H9 (cell line): ENCODE measurements around the gene TRIM44. TPM values are rescaled to one million over a fixed set of nuclear protein-coding genes. Genes with fewer than 3 reads are reported as not detected.
A peak's percentile ranks its signal among the peaks of the same experiment; 100 is the strongest.

Experiments
- DNase-seq: peaks from one replicate; pipeline ENCODE4 v3.0.0-alpha.2; 2017
- H2AFZ ChIP-seq: one replicate; pipeline ENCODE4 v1.6.1; 2013; ENCODE audit warnings: mild to moderate bottlenecking, low read length, control low read depth, moderate library complexity
- H2AK5ac ChIP-seq: 2 replicates; pipeline ENCODE4 v1.6.1; 2013; ENCODE audit warnings: low read length, control low read depth, mixed read lengths; ENCODE audit not compliant: insufficient read length
- H2BK120ac ChIP-seq: one replicate; pipeline ENCODE4 v1.6.1; 2013; ENCODE audit warnings: low read depth, mild to moderate bottlenecking, low read length, control low read depth, inconsistent platforms; ENCODE audit not compliant: poor library complexity, severe bottlenecking
- H2BK12ac ChIP-seq: 2 replicates; pipeline ENCODE4 v1.6.1; 2013; ENCODE audit warnings: low read length, control low read depth, mixed read lengths, low read depth; ENCODE audit not compliant: insufficient read length
- H2BK15ac ChIP-seq: 2 replicates; pipeline ENCODE4 v1.6.1; 2013; ENCODE audit warnings: low read depth, low read length, control low read depth
- H2BK20ac ChIP-seq: one replicate; pipeline ENCODE4 v1.6.1; 2013; ENCODE audit warnings: low read depth, mild to moderate bottlenecking, low read length, control low read depth, inconsistent platforms; ENCODE audit not compliant: poor library complexity, severe bottlenecking
- H2BK5ac ChIP-seq: 2 replicates; pipeline ENCODE4 v1.6.1; 2013; ENCODE audit warnings: low read length, control low read depth, mixed read lengths; ENCODE audit not compliant: insufficient read length
- H3K14ac ChIP-seq: 2 replicates; pipeline ENCODE4 v1.6.1; 2013; ENCODE audit warnings: low read length, control low read depth; ENCODE audit not compliant: insufficient read depth
- H3K18ac ChIP-seq: 2 replicates; pipeline ENCODE4 v1.6.1; 2013; ENCODE audit warnings: low read depth, mild to moderate bottlenecking, mixed read lengths, low read length, control low read depth; ENCODE audit not compliant: insufficient read length
- H3K23ac ChIP-seq: 2 replicates; pipeline ENCODE4 v1.6.1; 2013; ENCODE audit warnings: low read length, control low read depth, mixed read lengths, low read depth; ENCODE audit not compliant: insufficient read length
- H3K23me2 ChIP-seq: 2 replicates; pipeline ENCODE4 v1.6.1; 2013; ENCODE audit warnings: low read depth, mild to moderate bottlenecking, mixed read lengths, low read length, control low read depth; ENCODE audit not compliant: insufficient read length, poor library complexity, severe bottlenecking
- H3K27ac ChIP-seq: 2 replicates; pipeline ENCODE4 v1.5.1; 2013; ENCODE audit warnings: low read length, control low read depth, mixed read lengths, low read depth; ENCODE audit not compliant: insufficient read length
- H3K27me3 ChIP-seq: 2 replicates; pipeline ENCODE4 v1.6.1; 2013; ENCODE audit warnings: low read length, control low read depth, inconsistent platforms; ENCODE audit not compliant: insufficient read depth
- H3K4ac ChIP-seq: 2 replicates; pipeline ENCODE4 v1.6.1; 2013; ENCODE audit warnings: low read depth, mild to moderate bottlenecking, control low read depth, inconsistent platforms, low read length, moderate library complexity
- H3K4me1 ChIP-seq: 2 replicates; pipeline ENCODE4 v1.6.1; 2013; ENCODE audit warnings: low read length, control low read depth, inconsistent platforms; ENCODE audit not compliant: insufficient read depth
- H3K4me2 ChIP-seq: 2 replicates; pipeline ENCODE4 v1.6.1; 2013; ENCODE audit warnings: low read length, control low read depth, mixed read lengths; ENCODE audit not compliant: insufficient read length, insufficient read depth
- H3K56ac ChIP-seq: 2 replicates; pipeline ENCODE4 v1.6.1; 2013; ENCODE audit warnings: low read depth, mild to moderate bottlenecking, mixed read lengths, low read length, control low read depth; ENCODE audit not compliant: insufficient read length
- H3K79me1 ChIP-seq: 2 replicates; pipeline ENCODE4 v1.6.1; 2013; ENCODE audit warnings: low read depth, mild to moderate bottlenecking, moderate library complexity, low read length, control low read depth, inconsistent platforms; ENCODE audit not compliant: insufficient read depth, poor library complexity, severe bottlenecking
- H3K79me2 ChIP-seq: 2 replicates; pipeline ENCODE4 v1.6.1; 2013; ENCODE audit warnings: low read length, control low read depth, inconsistent platforms; ENCODE audit not compliant: insufficient read depth
- H3K9ac ChIP-seq: 2 replicates; pipeline ENCODE4 v1.6.1; 2013; ENCODE audit warnings: low read length, control low read depth, mixed read lengths; ENCODE audit not compliant: insufficient read length; ENCODE audit errors: extremely low read depth
- H3K9me3 ChIP-seq: one replicate; pipeline ENCODE4 v1.6.1; 2013; ENCODE audit warnings: low read depth, low read length, inconsistent platforms; ENCODE audit not compliant: control insufficient read depth
- H3T11ph ChIP-seq: one replicate; pipeline ENCODE4 v1.6.1; 2013; ENCODE audit warnings: mild to moderate bottlenecking, low read length, control low read depth, inconsistent platforms
- H4K20me1 ChIP-seq: one replicate; pipeline ENCODE4 v1.6.1; 2013; ENCODE audit not compliant: control insufficient read depth, insufficient read length, insufficient read depth
- H4K5ac ChIP-seq: 2 replicates; pipeline ENCODE4 v1.6.1; 2013; ENCODE audit warnings: low read depth, mild to moderate bottlenecking, mixed read lengths, low read length, control low read depth; ENCODE audit not compliant: insufficient read length
- H4K8ac ChIP-seq: replicated peaks from 2 replicates; pipeline ENCODE4 v1.6.1; 2013; ENCODE audit warnings: low read length, control low read depth, mixed read lengths, low read depth; ENCODE audit not compliant: insufficient read length
- H4K91ac ChIP-seq: 2 replicates; pipeline ENCODE4 v1.6.1; 2013; ENCODE audit warnings: low read depth, mild to moderate bottlenecking, moderate library complexity, mixed read lengths, low read length, control low read depth; ENCODE audit not compliant: insufficient read length
- H3K27ac Mint-ChIP-seq, 3 experiments: 2 replicates in 2 of 3; 3 replicates in 1 of 3; pipeline ENCODE4 v1.8.0; 2020 to 2021; ENCODE audit warnings: mixed read lengths in 3 of 3, mild to moderate bottlenecking in 1 of 3, moderate library complexity in 1 of 3
- H3K27me3 Mint-ChIP-seq: 2 replicates; pipeline ENCODE4 v1.8.0; 2021; ENCODE audit warnings: low read depth, mild to moderate bottlenecking, moderate library complexity, mixed read lengths
- H3K36me3 Mint-ChIP-seq, 3 experiments: 2 replicates in 2 of 3; 3 replicates in 1 of 3; pipeline ENCODE4 v1.8.0; 2020 to 2021; ENCODE audit warnings: low read depth in 3 of 3, mixed read lengths in 3 of 3; ENCODE audit not compliant: insufficient read depth in 1 of 3
- H3K4me1 Mint-ChIP-seq, 2 experiments: 2 replicates each; pipeline ENCODE4 v1.8.0; 2020; ENCODE audit warnings: mixed read lengths in 2 of 2
- H3K4me3 Mint-ChIP-seq, 2 experiments: 2 replicates in 1 of 2; 3 replicates in 1 of 2; pipeline ENCODE4 v1.8.0; 2020 to 2021; ENCODE audit warnings: mild to moderate bottlenecking in 2 of 2, mixed read lengths in 2 of 2, moderate library complexity in 1 of 2
- H3K9me3 Mint-ChIP-seq, 2 experiments: 2 replicates in 1 of 2; 3 replicates in 1 of 2; pipeline ENCODE4 v1.8.0; 2020; ENCODE audit warnings: mild to moderate bottlenecking in 2 of 2, mixed read lengths in 2 of 2, moderate library complexity in 1 of 2
- CTCF ChIP-seq: fragments of 200-600 bp; sonication (generic); conservative IDR thresholded peaks from 3 replicates; pipeline ENCODE4 v1.8.0; 2021; ENCODE audit warnings: antibody characterized with exemption, mild to moderate bottlenecking
- WGBS: extraction: QIAGEN DNeasy Blood & Tissue Kit; methylation state at CpG from one replicate; pipeline ENCODE4 v1.1.7; 2013; ENCODE audit warnings: missing lambda C conversion rate, low lambda C conversion rate, mixed read lengths; ENCODE audit not compliant: insufficient read length; ENCODE audit errors: extremely low coverage; 5-methylcytosine and 5-hydroxymethylcytosine counted together
- total RNA-seq: library from RNA; stranded (reverse); gene quantifications from 2 replicates; pipeline ENCODE4 v1.2.1, GENCODE V29; 2021

Gene TRIM44
- total RNA-seq, 1 experiment from 2014 or later: 37.7 TPM

GRCh38 chr11:35619116-35619854, 43.3 kb upstream of the TRIM44 start:
- no peak overlapping the region for H3K27ac ChIP-seq
- H3K9me3 Mint-ChIP-seq: peaks cover 5 to 6% of the 10 kb centered on the region in 2 experiments; a peak in 4 of 5 replicates
- H3K4me1 Mint-ChIP-seq: peaks cover 34 to 43% of the 10 kb centered on the region in 2 experiments
- 0 out of 3 replicates have a peak, but pooled peaks have one; percentile 15 for TF ChIP-seq CTCF
- H3K27ac Mint-ChIP-seq: no peak overlapping the region
- H4K91ac ChIP-seq: no peak overlapping the region
- H4K20me1 ChIP-seq: no peaks in the 10 kb centered on the region
- peak; percentile 74 for DNase-seq
- no peak overlapping the region for H2BK5ac ChIP-seq
- no peak overlapping the region for H2BK12ac ChIP-seq
- H2BK15ac ChIP-seq: no peak overlapping the region
- H2BK20ac ChIP-seq: no peak overlapping the region
- H3K23me2 ChIP-seq: peaks cover 17% of the 10 kb centered on the region
- no peak overlapping the region for H4K8ac ChIP-seq
- no peak overlapping the region for H3K9ac ChIP-seq
- H3K9me3 ChIP-seq: no peaks in the 10 kb centered on the region
- H2BK120ac ChIP-seq: no peak overlapping the region
- peaks cover 5% of the 10 kb centered on the region; the same call in 1 of the 2 replicates for H3K27me3 ChIP-seq
- H3K18ac ChIP-seq: peak overlapping the region; percentile 1
- H3K14ac ChIP-seq: peak overlapping the region; percentile 70; the same call in 1 of the 2 replicates
- H3K4me2 ChIP-seq: peak overlapping the region; percentile 59
- no peak overlapping the region for H4K5ac ChIP-seq
- no peak overlapping the region for H2AK5ac ChIP-seq
- H3K79me1 ChIP-seq: no peaks in the 10 kb centered on the region
- H3K4me3 Mint-ChIP-seq: peak overlapping the region; percentile 69 to 86
- peaks cover 0 to 4% (median 2%) of the 10 kb centered on the region in 3 experiments; a peak in 2 of 7 replicates for H3K36me3 Mint-ChIP-seq
- WGBS: no CpG with 5 or more reads among the region's 84 CpGs
- no peak overlapping the region for H3K56ac ChIP-seq
- H3K23ac ChIP-seq: no peak overlapping the region
- no peak overlapping the region for H3T11ph ChIP-seq
- H3K27me3 Mint-ChIP-seq: peaks cover 36% of the 10 kb centered on the region
- no peaks in the 10 kb centered on the region for H3K79me2 ChIP-seq
- H3K4me1 ChIP-seq: peaks cover 4% of the 10 kb centered on the region
- H2AFZ ChIP-seq: no peak overlapping the region
- H3K4ac ChIP-seq: no peak overlapping the region
